HG03342 (cell line): ENCODE results near the gene FMO3.

Source experiments
- ATAC-seq: cut with Tn5 transposase; IDR thresholded peaks from one replicate; pipeline ENCODE4 v1.9.1; 2021; ENCODE audit warnings: mild to moderate bottlenecking, moderate library complexity; ENCODE audit not compliant: unreplicated experiment

Gene FMO3

GRCh38 chr1:171090604-171091003 is at the start of gene FMO3:
TSS of gene FMO3 (plus strand) at chr1:171090905. CDS start at chr1:171092659, 1,754 bp downstream.
- no peak for ATAC-seq

- ATAC-seq = no peak
These were observed 42.7 kb upstream of the FMO3 start for GRCh38 chr1:171048014-171048413.

DNA sequence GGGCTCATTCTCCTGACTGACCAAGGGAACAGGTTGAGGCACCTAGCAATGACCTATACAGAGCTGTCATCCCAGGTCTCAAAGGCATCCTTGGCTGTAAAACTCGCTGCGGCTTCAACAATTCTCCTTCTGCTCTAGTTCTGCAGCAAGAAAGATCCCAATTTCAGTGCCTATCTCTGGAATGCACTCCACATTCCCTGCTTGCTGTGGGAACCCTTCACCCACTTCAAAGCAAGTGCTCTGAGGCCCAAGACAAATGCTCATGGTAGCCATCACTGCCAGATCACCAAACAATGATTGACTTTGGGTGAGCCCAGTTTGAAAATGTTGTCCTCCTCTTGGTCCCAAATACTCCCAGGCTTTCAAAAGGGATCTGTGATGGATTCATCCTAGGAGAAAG is 37.7 kb upstream of the FMO3 start:
- ATAC-seq = no peak

GRCh38 chr1:171055966-171056643 is 34.6 kb upstream of the FMO3 start:
- ATAC-seq = no peak

DNA sequence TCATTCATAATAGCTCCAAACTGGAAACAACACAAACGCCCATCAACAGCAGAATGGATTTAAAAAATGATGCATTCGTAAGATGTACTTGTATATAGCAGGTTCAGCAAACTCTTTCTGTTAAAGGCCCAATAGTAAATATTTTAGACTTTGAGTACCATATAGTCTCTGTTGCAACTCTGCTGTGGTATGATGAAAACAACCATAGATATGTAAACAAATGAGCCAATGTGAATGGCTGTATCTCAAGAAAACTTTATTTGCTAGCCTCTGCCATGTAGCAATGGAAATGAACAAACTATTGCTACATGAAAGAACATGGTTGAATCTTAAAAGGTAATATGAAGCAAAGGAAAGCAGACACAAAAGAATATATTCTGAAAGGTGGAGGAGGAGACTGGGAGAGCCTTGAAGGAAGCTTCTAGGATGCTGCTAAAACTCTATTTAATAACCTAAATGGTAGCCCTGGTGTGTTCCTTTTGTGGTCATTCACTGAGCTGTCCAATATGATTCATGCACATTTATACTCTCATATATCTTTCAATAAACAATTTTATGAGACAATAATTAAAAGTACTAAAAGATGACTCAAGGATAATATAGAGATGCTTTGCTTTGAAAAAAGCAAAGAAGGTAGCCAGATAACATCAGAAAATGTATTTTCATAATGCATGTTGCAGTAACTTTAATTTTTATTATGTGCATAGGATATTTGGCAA is 29.1 kb upstream of the FMO3 start:
- no peak for ATAC-seq

- ATAC-seq = no peak
These were observed 27.8 kb upstream of the FMO3 start for GRCh38 chr1:171062902-171063301.

- no peak for ATAC-seq
These were observed 15.7 kb upstream of the FMO3 start for GRCh38 chr1:171075041-171075440.

DNA sequence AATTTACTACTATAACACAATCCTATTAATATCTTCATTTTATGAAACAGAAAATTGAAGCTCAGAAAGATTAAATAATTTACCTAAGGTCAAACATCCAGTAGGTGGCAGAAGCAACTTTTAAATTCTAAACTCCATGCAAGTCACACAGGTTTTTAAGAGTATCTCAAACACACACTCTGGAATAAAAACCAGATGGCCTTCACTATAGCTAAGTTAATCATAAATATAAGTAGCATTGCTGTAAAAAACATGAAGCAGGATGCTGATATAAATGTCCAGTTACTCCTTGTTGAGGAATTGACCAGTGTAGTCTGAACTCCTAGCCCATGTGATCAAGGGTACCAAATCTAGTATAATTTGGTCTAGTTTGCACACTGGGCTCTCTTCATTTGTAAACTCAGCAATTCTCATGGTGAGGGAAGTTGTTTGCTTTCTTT is 9.4 kb upstream of the FMO3 start:
- no peak for ATAC-seq

DNA sequence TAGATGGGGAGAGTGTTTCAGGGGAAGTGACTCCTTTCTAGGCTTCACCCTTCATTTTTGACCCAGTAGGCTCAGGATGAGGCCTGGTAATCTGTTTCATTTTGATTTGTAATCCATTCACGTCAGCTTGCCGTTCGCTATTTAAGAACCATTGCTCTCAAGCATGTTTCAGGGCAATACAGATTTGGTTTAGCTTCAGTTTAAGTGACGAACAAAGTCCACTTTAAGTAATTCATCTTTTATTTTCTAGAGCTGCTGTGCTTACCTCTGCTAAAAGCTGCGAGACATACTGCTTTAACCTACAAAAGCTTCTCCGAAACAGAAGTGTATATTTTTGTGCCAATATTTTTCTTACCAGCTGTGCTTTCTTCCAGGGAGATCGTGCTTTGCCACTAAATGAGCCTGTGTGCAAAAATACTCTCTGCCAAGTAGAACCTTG is 8.9 kb upstream of the FMO3 start:
- ATAC-seq = no peak

DNA sequence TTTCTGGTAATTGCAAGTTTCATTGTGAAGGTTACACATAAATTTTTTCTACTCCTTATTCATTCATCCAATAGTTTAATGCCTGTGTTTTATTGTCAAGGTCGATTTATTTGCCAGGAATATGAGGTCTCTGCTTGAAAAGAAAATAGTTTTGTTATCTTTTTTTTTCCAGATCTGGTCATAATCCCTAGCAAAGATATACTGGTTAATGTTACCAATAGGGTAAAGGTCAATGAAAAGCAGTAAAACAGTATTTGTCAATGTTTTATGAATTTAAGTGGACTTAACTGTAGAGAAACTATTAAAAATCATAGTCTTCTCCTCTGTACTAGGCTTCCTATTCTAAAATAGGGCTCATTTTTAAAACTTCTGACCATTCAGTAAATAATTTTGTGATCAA is 8.1 kb upstream of the FMO3 start:
- ATAC-seq = no peak

GRCh38 chr1:171083222-171083621 is 7.5 kb upstream of the FMO3 start:
- no peak for ATAC-seq

DNA sequence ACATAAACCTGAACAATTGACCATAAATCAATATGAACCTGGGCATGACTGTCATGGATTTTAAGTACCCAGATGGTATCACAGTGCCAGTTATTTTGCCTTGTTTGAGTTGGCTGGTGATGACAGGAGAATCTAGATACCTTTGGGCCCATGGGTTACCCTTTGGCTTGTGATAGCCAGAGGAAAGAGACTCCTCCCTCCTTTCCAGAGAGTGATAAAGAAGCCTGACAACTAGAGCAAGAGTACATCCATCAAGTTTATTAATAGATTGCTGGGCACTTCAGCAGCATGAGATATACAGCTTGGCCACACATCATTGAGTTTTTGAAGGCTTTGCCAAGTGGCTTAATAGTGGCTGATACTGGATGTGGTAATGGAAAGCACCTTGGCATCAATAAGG is 6.6 kb upstream of the FMO3 start:
- no peak for ATAC-seq

DNA sequence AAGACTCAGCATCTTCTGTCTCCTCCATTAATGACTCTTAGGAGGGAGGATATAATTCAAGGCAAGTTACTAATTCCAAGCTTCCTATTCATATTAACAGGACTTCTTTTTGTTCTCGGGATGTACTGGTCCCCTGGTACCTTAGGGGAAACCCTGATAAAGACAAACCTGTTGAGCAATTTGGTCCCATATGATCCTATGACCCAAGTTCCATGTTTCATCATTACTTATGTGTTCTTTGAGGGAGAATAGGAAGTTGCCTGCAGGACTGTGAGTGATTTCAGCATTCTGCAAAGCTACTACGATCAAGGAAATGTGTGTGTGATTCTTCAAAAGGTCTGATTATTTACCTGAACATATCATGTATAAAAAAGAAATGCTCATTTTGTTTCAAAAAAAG is 5.8 kb upstream of the FMO3 start:
- no peak for ATAC-seq

DNA sequence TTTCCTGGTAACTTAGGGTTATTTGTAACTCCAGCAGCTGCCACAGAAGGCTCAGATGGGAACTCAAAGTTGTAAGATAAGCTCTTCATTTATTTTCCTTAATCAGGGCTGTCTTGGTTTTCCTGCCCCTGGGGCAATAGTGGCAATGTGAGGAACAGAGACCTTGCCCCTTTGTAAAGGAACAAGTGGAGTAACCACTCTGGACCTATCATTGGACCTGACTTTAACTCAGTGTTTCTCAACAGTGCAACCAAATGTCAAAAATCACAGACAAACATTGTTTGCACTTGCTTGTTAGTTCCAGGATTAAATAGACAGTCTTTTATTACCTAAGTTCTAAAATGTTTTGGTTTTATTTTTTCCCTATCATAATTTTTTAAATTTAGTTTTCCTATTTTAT is 2.8 kb upstream of the FMO3 start:
- no peak for ATAC-seq

- no peak for ATAC-seq
These were observed 13.2 kb downstream of the FMO3 start for GRCh38 chr1:171103862-171104261.

GRCh38 chr1:171107262-171107940 is 16.7 kb downstream of the FMO3 start:
- no peak for ATAC-seq

DNA sequence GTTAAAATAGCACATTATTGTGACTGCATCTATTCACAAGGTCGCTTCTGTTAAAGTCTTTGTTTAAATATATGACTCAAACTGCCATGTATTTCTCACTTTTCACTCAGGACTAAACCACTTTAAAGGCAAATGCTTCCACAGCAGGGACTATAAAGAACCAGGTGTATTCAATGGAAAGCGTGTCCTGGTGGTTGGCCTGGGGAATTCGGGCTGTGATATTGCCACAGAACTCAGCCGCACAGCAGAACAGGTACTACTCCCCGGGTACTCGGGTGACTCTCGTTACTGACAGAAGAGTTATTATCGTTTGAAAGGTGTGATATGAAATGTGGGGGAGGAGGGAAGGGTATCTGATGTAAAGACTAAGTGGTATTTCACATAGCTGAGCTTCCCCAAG is 17.3 kb downstream of the FMO3 start:
- ATAC-seq = no peak

DNA sequence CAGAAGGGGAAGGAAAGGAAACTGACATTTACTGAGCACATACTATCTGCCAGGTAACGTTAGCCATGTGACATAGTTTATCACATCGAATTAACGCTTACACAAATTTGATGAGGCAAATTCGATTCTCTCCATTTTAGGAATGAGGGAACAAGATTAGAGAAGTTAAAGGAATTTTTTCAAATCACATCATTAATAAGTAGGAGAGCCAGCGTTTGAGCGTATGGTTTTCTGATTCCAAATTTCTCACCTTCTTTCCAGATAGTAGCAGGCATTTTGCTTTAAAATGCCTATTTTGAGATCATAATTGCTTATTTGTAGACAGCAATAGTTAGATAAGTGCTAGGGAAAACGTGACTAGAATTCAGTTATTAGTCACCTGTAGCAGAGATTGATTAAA is 19.3 kb downstream of the FMO3 start:
- no peak for ATAC-seq

DNA sequence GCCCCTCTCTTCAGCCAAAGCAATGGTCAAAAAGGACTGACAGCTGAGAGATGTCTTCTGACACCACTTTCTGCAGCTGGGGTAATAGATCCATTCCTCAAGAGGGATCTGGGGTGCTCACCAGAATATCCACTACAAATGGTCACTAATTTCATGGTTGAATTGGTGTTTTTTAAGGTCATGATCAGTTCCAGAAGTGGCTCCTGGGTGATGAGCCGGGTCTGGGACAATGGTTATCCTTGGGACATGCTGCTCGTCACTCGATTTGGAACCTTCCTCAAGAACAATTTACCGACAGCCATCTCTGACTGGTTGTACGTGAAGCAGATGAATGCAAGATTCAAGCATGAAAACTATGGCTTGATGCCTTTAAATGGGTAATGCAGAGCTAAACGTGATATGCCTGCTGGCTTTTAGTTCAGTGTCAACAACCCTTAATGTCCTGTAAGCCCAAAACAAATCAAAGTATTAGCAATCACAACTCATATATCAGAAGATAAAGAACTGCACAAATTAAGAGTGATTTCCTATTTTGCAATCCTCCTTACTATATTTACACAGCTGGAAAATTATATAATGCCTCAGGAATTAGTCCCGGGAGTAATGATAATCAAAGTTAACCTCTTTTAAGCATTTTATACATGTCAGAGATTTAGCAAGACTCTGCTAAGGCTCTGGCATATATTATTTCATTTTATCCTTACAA is 20.1 kb downstream of the FMO3 start:
- ATAC-seq = no peak

DNA sequence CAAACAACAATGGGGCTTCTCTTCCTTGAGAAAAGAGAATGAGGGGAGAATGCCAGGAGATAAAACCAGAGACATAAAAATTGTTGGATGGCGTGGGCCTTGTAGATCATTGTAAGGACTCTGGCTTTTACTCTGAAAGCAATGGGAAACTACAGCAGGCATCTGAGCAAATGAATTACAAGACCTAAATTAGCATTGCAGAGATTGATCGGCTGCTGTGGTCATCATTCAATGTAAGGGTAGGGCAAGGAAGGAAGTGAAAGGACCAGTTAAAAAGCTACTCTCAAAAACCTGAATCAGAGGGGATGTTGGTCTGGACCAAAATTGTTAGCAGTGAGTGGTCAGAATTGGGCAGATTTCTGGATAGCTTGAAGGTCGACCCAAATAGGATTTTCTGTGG is 21.4 kb downstream of the FMO3 start:
- no peak for ATAC-seq

DNA sequence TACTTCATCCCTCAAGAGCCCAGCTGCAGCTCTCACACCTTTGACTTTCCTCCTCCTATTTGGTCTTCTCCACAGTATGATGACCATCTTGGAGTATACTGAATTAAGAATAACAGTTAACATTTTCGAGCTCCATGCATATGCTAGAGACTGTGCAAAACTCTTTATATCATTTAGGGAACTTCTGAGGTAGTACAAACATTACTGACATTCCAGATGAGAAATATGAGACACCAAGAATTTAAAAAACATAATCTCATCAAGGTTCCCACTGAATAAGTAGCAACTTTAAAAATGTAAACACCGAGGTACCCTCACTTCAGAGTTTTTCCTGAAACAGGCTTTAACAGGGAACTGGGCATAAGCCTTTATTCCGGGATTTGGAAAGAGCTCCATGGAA is 22.7 kb downstream of the FMO3 start:
- ATAC-seq = no peak
